GM23338 (cell line): ENCODE results near the gene TWIST2. TPM values are rescaled to one million over a fixed set of nuclear protein-coding genes. Genes with fewer than 3 reads are reported as not detected.

Experiments
- ATAC-seq: fragments of 200-7000 bp; cut with Tn5 transposase; 3 replicates; pipeline ENCODE4 v1.9.1; 2020
- DNase-seq: peaks from one replicate; pipeline ENCODE4 v3.0.0-alpha.2; 2015; ENCODE audit warnings: low spot score
- H2AFZ ChIP-seq: fragments of 200-600 bp; sonication (generic); 2 replicates; pipeline ENCODE4 v1.8.0; 2016; ENCODE audit warnings: antibody characterized with exemption, mild to moderate bottlenecking, moderate library complexity
- H3F3A ChIP-seq: fragments of 200-600 bp; sonication (generic); replicated peaks from 2 replicates; pipeline ENCODE4 v1.8.0; 2017; ENCODE audit warnings: antibody characterized with exemption, mixed run types, low read depth
- H3K27ac ChIP-seq: fragments of 200-600 bp; sonication (generic); 2 replicates; pipeline ENCODE4 v1.6.1; 2016; ENCODE audit warnings: low read depth
- H3K27me3 ChIP-seq: fragments of 200-600 bp; sonication (generic); 2 replicates; pipeline ENCODE4 v1.8.0; 2016; ENCODE audit warnings: mild to moderate bottlenecking, mixed run types, moderate library complexity; ENCODE audit not compliant: insufficient read depth
- H3K36me3 ChIP-seq: fragments of 200-600 bp; sonication (generic); 2 replicates; pipeline ENCODE4 v1.8.0; 2016; ENCODE audit warnings: mild to moderate bottlenecking; ENCODE audit not compliant: insufficient read depth
- H3K4me1 ChIP-seq: fragments of 200-600 bp; sonication (generic); 2 replicates; pipeline ENCODE4 v1.8.0; 2016; ENCODE audit warnings: mild to moderate bottlenecking, moderate library complexity; ENCODE audit not compliant: insufficient read depth
- H3K4me2 ChIP-seq: fragments of 200-600 bp; sonication (generic); 2 replicates; pipeline ENCODE4 v1.7.1; 2017; ENCODE audit warnings: mixed run types
- H3K4me3 ChIP-seq: fragments of 200-600 bp; sonication (generic); 2 replicates; pipeline ENCODE4 v1.6.1; 2016; ENCODE audit warnings: mixed run types
- H3K79me2 ChIP-seq: fragments of 200-600 bp; sonication (generic); replicated peaks from 2 replicates; pipeline ENCODE4 v1.8.0; 2017; ENCODE audit warnings: mild to moderate bottlenecking; ENCODE audit not compliant: insufficient read depth
- H3K9me2 ChIP-seq: fragments of 200-600 bp; sonication (generic); 2 replicates; pipeline ENCODE4 v1.8.0; 2017; ENCODE audit not compliant: insufficient read depth
- H4K20me1 ChIP-seq: fragments of 200-600 bp; sonication (generic); replicated peaks from 2 replicates; pipeline ENCODE4 v1.8.0; 2017; ENCODE audit warnings: mild to moderate bottlenecking; ENCODE audit not compliant: insufficient read depth
- H3K27ac Mint-ChIP-seq: 2 replicates; pipeline ENCODE4 v1.8.0; 2020; ENCODE audit warnings: inconsistent platforms, mild to moderate bottlenecking, moderate library complexity, mixed read lengths
- H3K27me3 Mint-ChIP-seq: 3 replicates; pipeline ENCODE4 v1.8.0; 2022; ENCODE audit warnings: low read depth, mild to moderate bottlenecking, moderate library complexity, mixed read lengths, inconsistent platforms; ENCODE audit not compliant: insufficient read depth, poor library complexity
- H3K36me3 Mint-ChIP-seq: 3 replicates; pipeline ENCODE4 v1.8.0; 2021; ENCODE audit warnings: low read depth, mild to moderate bottlenecking, inconsistent platforms, moderate library complexity, mixed read lengths
- H3K4me1 Mint-ChIP-seq: 3 replicates; pipeline ENCODE4 v1.8.0; 2020; ENCODE audit warnings: mild to moderate bottlenecking, inconsistent platforms, mixed read lengths
- H3K4me3 Mint-ChIP-seq: 3 replicates; pipeline ENCODE4 v1.8.0; 2021; ENCODE audit warnings: moderate library complexity, mild to moderate bottlenecking, inconsistent platforms, mixed read lengths
- H3K9me3 Mint-ChIP-seq: 3 replicates; pipeline ENCODE4 v1.8.0; 2020; ENCODE audit warnings: moderate library complexity, mild to moderate bottlenecking, inconsistent platforms, mixed read lengths
- CTCF ChIP-seq, 2 experiments: fragments of 200-600 bp in 1 of 2; sonication (generic) in 1 of 2; conservative IDR thresholded peaks; 2 replicates each; pipeline versions ENCODE4 v1.5.1 to v1.6.1; 2016 to 2017; ENCODE audit warnings: antibody characterized with exemption in 2 of 2, low read depth in 2 of 2, mild to moderate bottlenecking in 2 of 2, moderate library complexity in 1 of 2
- EZH2 ChIP-seq: fragments of 200-600 bp; sonication (generic); IDR thresholded peaks from one replicate; pipeline ENCODE4 v1.8.0; 2017; ENCODE audit warnings: antibody characterized with exemption, mild to moderate bottlenecking, low read depth; ENCODE audit not compliant: unreplicated experiment
- JUNB ChIP-seq: IDR thresholded peaks from one replicate; pipeline ENCODE4 v1.6.1; 2016; ENCODE audit warnings: antibody characterized with exemption; ENCODE audit not compliant: unreplicated experiment
- NANOG ChIP-seq: IDR thresholded peaks from 2 replicates; pipeline ENCODE4 v1.6.1; 2016; ENCODE audit warnings: antibody characterized with exemption, borderline replicate concordance
- REST ChIP-seq: IDR thresholded peaks from one replicate; pipeline ENCODE4 v1.6.1; 2018; ENCODE audit warnings: antibody characterized with exemption; ENCODE audit not compliant: unreplicated experiment
- STAT1 ChIP-seq: IDR thresholded peaks from one replicate; pipeline ENCODE4 v1.6.1; 2016; ENCODE audit warnings: antibody characterized with exemption; ENCODE audit not compliant: unreplicated experiment
- ZNF331 ChIP-seq: fragments of 250-450 bp; sonication (Bioruptor Pico); IDR thresholded peaks from 2 replicates; pipeline ENCODE4 v1.5.0; 2020; ENCODE audit warnings: low read depth, mild to moderate bottlenecking, moderate library complexity
- ZNF462 ChIP-seq: fragments of 250-450 bp; sonication (Bioruptor Pico); IDR thresholded peaks from 2 replicates; pipeline ENCODE4 v1.5.0; 2020; ENCODE audit warnings: mild to moderate bottlenecking, moderate library complexity
- polyA plus RNA-seq: library from polyadenylated mRNA; unstranded; fragments of >200 nt; fragmentation: Nextera tagmentation; extraction: Ambion mirVana; gene quantifications from 2 replicates; pipeline ENCODE4 v1.2.1, GENCODE V29; 2016
- total RNA-seq: library from RNA; depleted of rRNA; stranded (reverse); fragments of >200 nt; shearing (Covaris generic); gene quantifications from 2 replicates; pipeline ENCODE4 v1.2.3, GENCODE V29; 2014

Gene TWIST2
- total and polyA plus RNA-seq, 2 experiments from 2014 or later: 7.0 to 12.5 TPM

- TF ChIP-seq ZNF462: no peak
- TF ChIP-seq EZH2: no peak
- TF ChIP-seq NANOG: no peak
- no peak for TF ChIP-seq REST
- TF ChIP-seq ZNF331: no peak
Observed at GRCh38 chr2:238852206-238852869, 4.5 kb downstream of the TWIST2 start (continued).

- Mint-ChIP-seq H3K9me3 (no peaks in the 10 kb centered on the region), H3K4me1 (peaks cover 16% of the 10 kb centered on the region), H3K27ac (no peak overlapping the region), H3K36me3 (no peaks in the 10 kb centered on the region), H3K4me3 (no peak overlapping the region), H3K27me3 (peaks cover 33% of the 10 kb centered on the region)
- peaks cover 43% of the 10 kb centered on the region for H3K27me3 ChIP-seq
- no peak overlapping the region for H3K4me3 ChIP-seq
- H4K20me1 ChIP-seq: peaks cover 19% of the 10 kb centered on the region
- no peaks in the 10 kb centered on the region for H3F3A ChIP-seq
- H3K36me3 ChIP-seq: no peaks in the 10 kb centered on the region
- DNase-seq (no peak), ATAC-seq (no peak)
- H2AFZ ChIP-seq: no peak overlapping the region
- H3K9me2 ChIP-seq: no peaks in the 10 kb centered on the region
- peaks cover 12% of the 10 kb centered on the region for H3K4me1 ChIP-seq
- no peak overlapping the region for H3K27ac ChIP-seq
- H3K4me2 ChIP-seq: no peak overlapping the region
- peaks cover 4% of the 10 kb centered on the region; the same call in 1 of the 2 replicates for H3K79me2 ChIP-seq
- TF ChIP-seq STAT1 (no peak), REST (no peak), JUNB (no peak), CTCF (conservative IDR thresholded peaks at IDR 0.05; ENCODE audit: low read depth in 2 of 2) (no peak)
Observed at GRCh38 chr2:238853218-238853617, 5.3 kb downstream of the TWIST2 start.
